HUES6 (cell line): ENCODE data around the gene NUDCD3.
"Not testable (repeated sequence)": the region's sequence is repeated elsewhere in the genome, so short reads cannot be mapped to it uniquely, and the experiment has no call there.

Experiments used
- H3K27ac ChIP-seq: 2 replicates; pipeline ENCODE4 v1.7.0; 2013; ENCODE audit warnings: low read depth, mild to moderate bottlenecking, low read length, inconsistent platforms
- H3K27me3 ChIP-seq: 2 replicates; pipeline ENCODE4 v1.6.1; 2013; ENCODE audit warnings: low read length; ENCODE audit not compliant: control insufficient read depth, insufficient read depth
- H3K36me3 ChIP-seq: 2 replicates; pipeline ENCODE4 v1.6.1; 2013; ENCODE audit warnings: low read length; ENCODE audit not compliant: control insufficient read depth, insufficient read depth
- H3K4me1 ChIP-seq: 2 replicates; pipeline ENCODE4 v1.6.1; 2013; ENCODE audit warnings: low read length; ENCODE audit not compliant: control insufficient read depth, insufficient read depth
- H3K4me3 ChIP-seq: 2 replicates; pipeline ENCODE4 v1.5.1; 2013; ENCODE audit warnings: low read depth, low read length
- H3K9ac ChIP-seq: one replicate; pipeline ENCODE4 v1.6.1; 2013; ENCODE audit warnings: mild to moderate bottlenecking, low read length
- H3K9me3 ChIP-seq: 2 replicates; pipeline ENCODE4 v1.6.1; 2013; ENCODE audit warnings: low read depth, low read length; ENCODE audit not compliant: control insufficient read depth, insufficient read depth

Gene NUDCD3

DNA sequence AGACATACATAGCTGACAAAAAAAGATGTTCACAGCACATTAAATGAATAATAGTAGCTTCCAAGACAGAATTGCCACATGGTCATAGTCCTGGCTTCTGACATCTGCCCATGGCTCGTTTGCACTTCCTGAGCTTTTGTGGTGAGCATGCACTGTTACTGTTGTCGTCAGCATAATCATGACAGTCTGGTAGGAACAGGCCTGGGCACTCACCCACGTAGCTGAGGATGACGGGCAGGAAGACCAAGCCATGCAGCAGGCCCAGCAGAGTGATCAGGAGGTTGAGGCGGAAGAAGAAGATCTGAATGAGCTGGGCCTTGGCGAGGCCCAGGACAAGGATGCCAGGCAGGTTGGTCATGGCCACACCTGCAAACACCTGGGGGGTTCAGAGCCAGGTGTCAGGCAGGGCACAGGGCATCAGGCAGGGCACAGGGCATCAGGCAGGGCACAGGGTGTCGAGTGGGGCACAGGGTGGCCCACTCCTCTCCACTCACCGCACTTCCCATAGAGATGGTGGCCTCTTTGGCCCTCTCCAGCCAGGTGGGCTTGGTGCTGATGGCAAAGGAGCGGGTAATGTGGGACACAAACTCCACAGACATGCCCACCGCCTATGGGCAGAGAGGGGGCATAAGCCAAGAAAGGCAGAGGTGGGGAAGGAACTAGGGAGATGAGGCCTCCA, 25.3 kb upstream of the NUDCD3 start:
- Histone ChIP-seq H3K9me3 (no peaks in the 10 kb centered on the region), H3K4me1 (no peaks in the 10 kb centered on the region), H3K36me3 (no peaks in the 10 kb centered on the region), H3K27ac (no peak overlapping the region), H3K4me3 (no peak overlapping the region), H3K9ac (no peak overlapping the region), H3K27me3 (no peaks in the 10 kb centered on the region)

DNA sequence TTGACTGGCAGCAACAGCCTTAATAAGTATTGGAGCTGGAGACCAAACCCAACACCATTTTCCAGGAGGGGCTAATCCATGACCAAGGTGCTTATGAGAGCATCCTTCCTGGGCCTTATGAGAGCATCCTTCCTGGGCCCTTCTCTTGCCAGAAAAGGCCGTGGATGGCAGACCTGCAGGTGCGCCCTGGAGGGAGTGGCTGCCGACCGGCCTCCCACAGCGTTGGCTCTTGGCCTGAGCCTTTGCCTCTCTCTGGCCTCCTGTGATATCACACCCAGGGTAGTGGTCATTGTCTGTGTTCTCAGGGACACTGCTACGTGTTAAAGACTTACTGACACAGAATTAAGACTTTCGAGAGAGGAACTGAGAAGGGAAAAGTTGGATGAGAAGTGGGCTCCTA, 22.3 kb upstream of the NUDCD3 start:
- H3K27me3 ChIP-seq = no peaks in the 10 kb centered on the region
- H3K9me3 ChIP-seq = 0 out of 2 replicates have a peak, but pooled peaks cover 4% of the 10 kb centered on the region
- no peaks in the 10 kb centered on the region for H3K36me3 ChIP-seq
- no peaks in the 10 kb centered on the region for H3K4me1 ChIP-seq
- no peak overlapping the region for H3K9ac ChIP-seq
- no peak overlapping the region for H3K27ac ChIP-seq
- no peak overlapping the region for H3K4me3 ChIP-seq

GRCh38 chr7:44511863-44512468, 21.5 kb upstream of the NUDCD3 start:
- H3K9ac ChIP-seq = no peak overlapping the region
- H3K27ac ChIP-seq = no peak overlapping the region
- 0 out of 2 replicates have a peak, but pooled peaks cover 8% of the 10 kb centered on the region for H3K9me3 ChIP-seq
- H3K27me3 ChIP-seq = no peaks in the 10 kb centered on the region
- H3K4me3 ChIP-seq = no peak overlapping the region
- H3K36me3 ChIP-seq = no peaks in the 10 kb centered on the region
- no peaks in the 10 kb centered on the region for H3K4me1 ChIP-seq

GRCh38 chr7:44511236-44511635, 20.8 kb upstream of the NUDCD3 start:
- H3K9ac ChIP-seq = no peak overlapping the region
- no peaks in the 10 kb centered on the region for H3K27me3 ChIP-seq
- H3K4me1 ChIP-seq = no peaks in the 10 kb centered on the region
- no peak overlapping the region for H3K4me3 ChIP-seq
- peaks cover 14% of the 10 kb centered on the region; the same call in 1 of the 2 replicates for H3K9me3 ChIP-seq
- no peak overlapping the region for H3K27ac ChIP-seq
- no peaks in the 10 kb centered on the region for H3K36me3 ChIP-seq

GRCh38 chr7:44508328-44509030, 18.0 kb upstream of the NUDCD3 start:
- Histone ChIP-seq H3K27ac (no peak overlapping the region), H3K36me3 (no peaks in the 10 kb centered on the region), H3K4me3 (no peak overlapping the region), H3K4me1 (no peaks in the 10 kb centered on the region), H3K27me3 (no peaks in the 10 kb centered on the region), H3K9ac (no peak overlapping the region), H3K9me3 (peaks cover 14% of the 10 kb centered on the region; the same call in 1 of the 2 replicates)

- not testable (repeated sequence) for H3K4me3 ChIP-seq
- peaks cover 14% of the 10 kb centered on the region; the same call in 1 of the 2 replicates for H3K9me3 ChIP-seq
Observed at GRCh38 chr7:44506592-44507288, 16.3 kb upstream of the NUDCD3 start.

DNA sequence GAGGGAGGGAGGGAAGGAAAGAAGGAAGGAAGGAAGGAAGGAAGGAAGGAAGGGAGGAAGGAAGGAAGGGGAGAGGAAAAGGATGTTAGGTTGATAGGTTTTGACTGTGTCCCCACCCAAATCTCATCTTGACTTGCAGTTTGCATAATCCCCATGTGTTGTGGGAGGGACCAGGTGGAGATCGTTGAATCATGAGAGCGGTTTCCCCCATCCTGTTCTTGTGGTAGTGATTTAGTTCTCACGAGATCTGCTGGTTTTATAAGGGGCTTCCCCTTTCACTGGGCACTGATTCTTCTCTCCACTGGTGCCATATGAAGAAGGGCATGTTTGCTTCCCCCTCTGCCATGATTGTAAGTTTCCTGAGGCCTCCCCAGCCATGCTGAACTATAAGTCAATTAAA, 15.1 kb upstream of the NUDCD3 start:
- H3K9ac ChIP-seq = no peak overlapping the region
- H3K4me3 ChIP-seq = no peak overlapping the region
- H3K9me3 ChIP-seq = peaks cover 14% of the 10 kb centered on the region; the same call in 1 of the 2 replicates
- H3K36me3 ChIP-seq = no peaks in the 10 kb centered on the region
- H3K4me1 ChIP-seq = no peaks in the 10 kb centered on the region
- H3K27me3 ChIP-seq = no peaks in the 10 kb centered on the region
- H3K27ac ChIP-seq = no peak overlapping the region

More at GRCh38 chr7:44506592-44507288, 16.3 kb upstream of the NUDCD3 start:
- H3K9ac ChIP-seq, H3K36me3 ChIP-seq, H3K4me1 ChIP-seq, H3K27me3 ChIP-seq, H3K27ac ChIP-seq: not testable (repeated sequence)

DNA sequence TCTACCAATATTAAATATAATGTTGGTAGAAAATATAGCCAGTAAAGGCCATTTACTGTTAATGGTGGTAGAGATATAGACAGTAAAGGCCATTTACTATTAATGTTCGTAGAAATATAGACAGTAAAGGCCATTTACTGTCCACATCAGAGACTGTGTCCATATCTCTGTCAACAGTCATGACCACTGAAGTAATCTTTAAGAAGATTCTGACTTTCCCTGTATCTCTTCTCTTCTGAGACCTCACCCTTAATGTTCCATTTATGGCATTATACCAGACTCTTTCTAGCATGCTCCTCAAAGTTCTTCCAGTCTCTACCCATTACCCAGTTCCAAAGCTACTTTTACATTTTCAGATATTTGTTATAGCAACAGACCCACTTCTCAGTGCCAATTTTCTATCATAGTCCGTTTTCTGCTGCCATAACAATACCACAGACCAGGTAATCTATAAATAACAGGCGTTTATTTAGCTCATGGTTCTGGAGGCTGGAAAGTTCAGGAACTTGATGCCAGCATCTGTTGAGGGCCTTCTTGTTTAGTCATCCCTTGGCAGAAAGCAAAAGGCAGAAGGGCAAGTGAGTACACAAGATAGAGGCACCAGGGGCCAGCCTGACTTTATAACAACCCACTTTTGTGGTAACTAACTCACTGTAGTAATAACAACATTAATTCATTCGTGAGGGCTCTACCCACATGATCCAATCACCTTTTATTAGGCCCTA, 7.9 kb upstream of the NUDCD3 start:
- Histone ChIP-seq H3K4me3 (no peak overlapping the region), H3K36me3 (no peaks in the 10 kb centered on the region), H3K4me1 (no peaks in the 10 kb centered on the region), H3K9me3 (no peaks in the 10 kb centered on the region), H3K9ac (no peak overlapping the region), H3K27me3 (no peaks in the 10 kb centered on the region), H3K27ac (no peak overlapping the region)

DNA sequence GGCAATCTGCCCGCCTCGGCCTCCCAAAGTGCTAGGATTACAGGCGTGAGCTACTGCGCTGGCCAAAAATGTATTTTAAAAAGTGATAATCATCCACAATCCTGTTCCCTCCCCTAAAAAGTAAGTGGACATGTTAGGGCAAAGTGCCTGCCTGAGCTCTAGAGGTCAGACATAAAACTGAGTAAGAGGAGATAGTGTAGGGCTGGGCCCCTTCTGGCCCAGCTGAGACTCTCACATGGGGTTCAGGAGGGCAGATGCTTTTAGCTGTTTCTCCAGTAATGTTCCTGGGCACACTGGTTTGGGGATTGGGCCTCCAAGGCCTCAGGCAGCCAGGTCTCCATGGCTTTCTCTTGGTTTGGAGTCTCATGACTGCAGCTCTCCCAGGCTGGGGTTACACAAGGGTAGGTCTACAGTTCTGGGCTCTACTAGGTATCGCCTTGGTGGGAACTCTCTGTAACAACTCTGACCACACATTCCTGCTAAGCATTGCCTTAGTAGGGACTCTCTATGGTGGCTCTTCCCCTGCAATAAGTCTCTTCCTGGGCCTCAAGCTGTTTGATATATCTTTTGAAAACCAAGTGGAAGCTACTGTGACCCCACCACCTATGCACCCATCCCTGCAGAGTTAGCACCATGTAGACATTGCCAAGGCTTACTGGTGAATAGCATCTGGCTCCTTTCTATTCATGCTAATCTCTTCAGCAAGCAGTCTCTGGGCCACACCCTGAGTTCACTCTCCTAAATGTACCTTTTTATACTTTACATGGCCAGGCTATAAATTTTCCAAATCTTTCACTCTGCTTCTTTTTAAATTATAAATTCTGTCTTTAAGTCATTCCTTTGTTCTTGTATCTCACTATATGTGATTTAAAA, 6.9 kb upstream of the NUDCD3 start:
- Histone ChIP-seq H3K9me3 (no peaks in the 10 kb centered on the region), H3K4me3 (no peak overlapping the region), H3K27ac (no peak overlapping the region), H3K27me3 (no peaks in the 10 kb centered on the region), H3K4me1 (no peaks in the 10 kb centered on the region), H3K9ac (no peak overlapping the region), H3K36me3 (no peaks in the 10 kb centered on the region)

GRCh38 chr7:44496385-44496784, 5.9 kb upstream of the NUDCD3 start:
- no peaks in the 10 kb centered on the region for H3K9me3 ChIP-seq
- no peaks in the 10 kb centered on the region for H3K27me3 ChIP-seq
- peaks cover under 1% of the 10 kb centered on the region; the same call in 1 of the 2 replicates for H3K4me1 ChIP-seq
- no peaks in the 10 kb centered on the region for H3K36me3 ChIP-seq
- no peak overlapping the region for H3K4me3 ChIP-seq
- no peak overlapping the region for H3K27ac ChIP-seq
- no peak overlapping the region for H3K9ac ChIP-seq
